C1 segment of cervical spinal cord (tissue), 14 donors: ENCODE measurements around the gene CKB.

ENCODE experiments used
- DNase-seq, 14 donors: peaks; one replicate each; lab custom pipeline; 2025; lab: John Stamatoyannopoulos, UW

CKB gene

DNA sequence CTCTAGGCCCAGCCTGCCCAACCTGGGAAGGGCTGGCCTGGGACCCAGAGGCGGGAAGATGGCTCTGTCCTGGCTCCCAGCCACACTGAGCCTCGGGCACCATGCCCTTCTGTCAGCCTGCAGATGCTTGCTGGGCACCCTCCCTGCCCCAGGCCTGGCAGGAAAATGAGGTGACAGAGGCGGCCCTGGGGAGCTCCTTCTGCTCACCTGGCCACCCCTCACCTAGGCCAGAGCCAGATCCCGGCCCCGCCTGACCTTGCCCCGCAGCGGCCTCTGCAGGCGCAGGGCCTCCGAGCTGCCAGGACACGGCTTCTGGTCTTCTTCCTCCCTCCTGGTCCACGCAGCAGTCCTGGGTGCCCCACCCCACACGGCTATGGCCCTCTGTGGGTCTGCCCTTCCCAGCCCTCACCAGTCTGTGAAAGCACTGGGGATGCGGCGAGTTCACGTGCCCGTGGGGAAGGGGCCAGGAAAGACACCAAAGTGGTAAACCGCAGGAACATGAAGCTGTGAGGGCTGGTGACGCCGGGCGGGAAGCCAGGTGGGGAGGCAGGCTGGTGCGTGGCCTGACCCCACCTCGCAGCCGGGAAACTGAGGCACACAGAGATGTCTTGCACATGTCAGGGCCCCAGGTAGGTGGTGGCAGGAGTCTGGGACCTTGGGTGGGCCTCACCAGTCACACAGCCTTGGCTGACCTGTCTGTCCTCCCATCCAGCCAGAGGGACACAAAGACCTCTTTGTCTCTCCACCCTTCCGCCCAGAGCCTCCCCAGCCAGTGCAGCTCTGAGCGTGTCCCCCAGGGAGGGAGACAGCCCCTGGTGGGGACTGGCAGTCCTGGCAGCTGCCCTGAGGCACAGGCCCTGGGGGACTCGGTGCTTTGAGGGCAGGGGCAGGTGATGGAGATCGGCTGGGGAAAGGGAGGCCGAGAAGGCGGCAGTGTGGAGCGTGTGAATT lies 27.0 kb upstream of the CKB start:
- peak in 12 of 14 donors; percentile 56 to 91 (median 78) for DNase-seq

DNA sequence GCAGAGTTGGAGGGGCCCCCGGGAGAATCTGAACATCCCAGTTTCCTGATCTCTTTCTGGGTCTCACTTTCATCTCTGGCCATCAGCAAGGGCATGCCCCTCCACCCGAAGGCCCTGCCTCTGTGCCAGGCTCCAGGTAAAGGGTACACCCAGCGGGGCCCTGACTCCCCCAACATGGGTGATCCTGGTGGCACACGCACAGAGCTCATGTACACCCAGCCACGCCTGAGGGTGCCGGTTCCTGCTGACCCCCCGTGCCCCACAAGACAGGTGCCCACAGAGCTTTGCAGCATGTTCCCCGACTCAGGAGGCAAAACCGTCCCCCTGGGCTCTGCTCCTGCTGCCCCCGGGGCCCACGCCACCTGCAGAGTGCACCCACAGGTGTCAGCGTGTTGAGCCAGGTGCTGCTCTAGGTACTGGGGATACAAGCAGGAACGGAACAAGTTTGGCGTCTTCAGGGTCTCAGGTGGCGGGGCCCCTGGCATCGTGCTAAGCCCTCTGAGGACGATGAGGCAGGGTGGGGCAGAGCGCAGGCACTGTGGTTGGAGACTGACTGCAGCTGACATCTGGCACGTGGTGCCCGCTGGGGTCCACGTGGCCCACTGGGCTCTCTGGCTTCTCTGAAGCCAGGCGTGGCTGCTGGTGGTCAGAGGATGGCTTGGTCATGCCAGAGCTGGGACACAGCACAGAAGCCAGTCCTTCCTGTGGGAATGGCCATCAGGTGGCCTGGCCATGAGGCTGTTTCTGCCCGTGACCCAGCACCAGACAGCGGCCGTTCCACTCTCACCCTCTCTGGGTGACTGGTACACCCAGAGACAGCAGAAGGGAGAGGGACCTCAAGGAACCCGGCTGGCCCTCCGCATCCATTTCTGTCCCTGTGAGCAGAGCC lies 26.1 kb upstream of the CKB start:
- DNase-seq = peak in 7 of 14 donors; percentile 38 to 74 (median 69)

DNA sequence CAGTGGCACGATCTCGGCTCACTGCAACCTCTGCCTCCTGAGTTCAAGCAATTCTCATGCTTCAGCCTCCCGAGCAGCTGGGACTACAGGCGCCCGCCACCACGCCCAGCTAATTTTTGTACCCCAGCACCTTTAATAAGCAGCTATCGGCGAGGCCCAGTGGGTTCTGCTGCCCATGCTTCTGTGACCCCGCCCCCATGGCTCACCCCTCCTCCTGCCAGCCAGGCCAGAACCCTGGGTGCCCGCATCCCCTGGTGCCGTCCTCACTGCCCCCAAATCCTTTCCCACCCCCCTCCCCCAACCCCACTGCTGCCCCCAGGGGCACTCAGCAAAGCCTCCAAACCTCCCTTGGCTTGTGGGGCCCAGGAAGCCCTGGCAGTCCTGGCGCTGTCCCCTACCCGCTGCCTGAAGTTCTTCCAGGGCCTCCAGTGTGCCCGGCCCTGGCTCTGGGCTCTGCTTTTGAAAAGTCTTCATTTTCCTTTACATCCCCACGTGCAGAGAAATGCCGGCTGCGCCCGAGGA lies 25.4 kb upstream of the CKB start:
- no peak for DNase-seq

DNA sequence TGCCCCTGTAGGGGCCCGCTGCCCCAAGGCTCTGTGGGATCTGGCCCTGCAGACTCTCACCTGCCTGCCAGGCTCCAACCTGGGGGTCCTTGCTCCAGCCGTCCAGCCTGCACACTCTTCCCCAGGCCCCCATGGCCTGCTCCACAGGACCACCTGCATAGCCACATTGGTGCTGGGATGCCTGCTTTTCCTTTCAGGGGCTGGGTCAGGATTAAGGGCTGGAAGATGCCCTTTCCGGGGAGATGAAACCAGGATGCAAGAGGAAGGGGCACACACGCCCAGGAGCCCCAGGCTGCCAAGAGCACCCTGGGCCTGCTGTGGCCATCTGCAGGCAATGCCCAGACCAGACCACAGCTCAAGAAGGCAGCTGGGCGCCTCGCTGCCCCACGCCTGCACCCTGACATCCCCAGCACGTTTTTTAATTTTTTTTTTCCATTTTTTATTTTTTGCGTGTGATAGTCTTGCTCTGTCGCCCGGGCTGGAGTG lies 24.9 kb upstream of the CKB start:
- no peak for DNase-seq

DNA sequence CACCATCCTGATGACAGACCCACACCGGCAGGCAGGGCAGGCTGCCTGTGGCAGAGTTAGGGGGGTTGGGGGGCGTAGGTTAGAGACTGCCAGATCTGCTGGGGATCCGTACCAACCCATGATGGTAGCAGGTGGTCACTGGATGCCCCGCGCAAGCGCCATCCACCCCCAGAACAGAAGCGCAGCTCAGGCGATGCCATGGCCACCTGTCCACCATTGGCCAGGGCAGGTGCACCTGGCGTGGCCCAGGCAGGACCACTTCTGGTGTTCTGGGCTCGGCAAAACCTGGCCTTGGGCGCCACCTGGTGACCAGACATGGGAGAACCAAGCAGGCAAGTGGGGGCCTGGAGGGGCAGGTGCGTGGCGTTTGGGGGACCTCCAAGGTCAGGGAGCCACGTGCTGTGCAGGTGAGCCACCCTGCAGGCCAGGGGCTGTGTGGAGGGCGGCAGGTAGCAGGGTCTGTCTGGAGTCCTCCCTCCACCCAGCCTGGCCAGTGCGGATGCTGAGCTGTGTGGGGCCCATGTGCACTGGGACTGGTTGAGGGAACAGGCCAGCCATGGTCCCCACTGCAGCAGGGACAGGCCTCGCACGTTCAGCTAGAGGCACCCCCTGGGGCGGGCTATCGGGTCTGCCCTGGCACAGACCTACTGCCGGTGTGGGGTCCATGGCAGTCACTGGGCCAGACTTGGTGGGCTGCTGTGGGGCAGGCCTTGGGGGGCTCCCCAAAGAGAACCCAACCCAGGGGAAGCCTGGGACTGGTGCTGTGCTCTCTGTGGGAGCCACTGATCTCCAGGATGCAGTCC lies 24.2 kb upstream of the CKB start:
- DNase-seq = peak in 12 of 14 donors; percentile 49 to 92 (median 70)

DNA sequence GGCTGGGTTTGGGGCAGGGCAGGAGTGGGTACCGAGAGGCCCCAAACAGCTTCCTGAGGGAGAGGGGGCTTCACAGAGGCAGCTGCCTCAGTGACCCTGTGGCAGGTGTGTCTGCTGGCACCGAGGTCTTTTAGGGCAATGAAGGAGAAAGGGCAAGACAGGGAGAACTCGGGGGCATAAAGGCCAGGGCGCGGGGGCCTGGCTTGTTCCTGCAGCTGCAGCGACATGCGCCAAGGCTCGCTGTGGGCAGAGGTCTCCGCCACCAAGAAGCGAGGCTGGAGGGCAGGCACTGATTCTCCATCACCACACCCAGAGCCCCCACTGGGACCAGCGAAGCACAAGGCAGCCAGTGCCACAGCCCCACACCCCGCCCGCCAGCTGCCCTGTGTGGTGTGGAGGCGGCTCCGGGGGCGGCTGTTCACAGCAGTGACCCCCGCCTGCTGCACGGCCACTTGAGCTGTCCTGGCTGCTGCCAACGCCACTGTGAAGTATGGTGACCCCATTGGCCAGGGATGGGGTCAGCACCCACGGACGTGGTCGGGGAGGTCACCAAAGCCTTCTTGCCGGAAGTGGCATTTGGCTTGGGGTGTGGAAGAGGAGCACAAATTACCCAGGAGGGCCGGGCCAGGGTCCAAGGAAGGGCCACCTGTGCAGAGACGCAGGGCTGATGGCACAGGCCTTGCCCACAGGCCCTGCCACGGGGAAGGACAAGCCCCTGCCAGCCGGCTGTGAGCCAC lies 23.5 kb upstream of the CKB start:
- DNase-seq = no peak

DNA sequence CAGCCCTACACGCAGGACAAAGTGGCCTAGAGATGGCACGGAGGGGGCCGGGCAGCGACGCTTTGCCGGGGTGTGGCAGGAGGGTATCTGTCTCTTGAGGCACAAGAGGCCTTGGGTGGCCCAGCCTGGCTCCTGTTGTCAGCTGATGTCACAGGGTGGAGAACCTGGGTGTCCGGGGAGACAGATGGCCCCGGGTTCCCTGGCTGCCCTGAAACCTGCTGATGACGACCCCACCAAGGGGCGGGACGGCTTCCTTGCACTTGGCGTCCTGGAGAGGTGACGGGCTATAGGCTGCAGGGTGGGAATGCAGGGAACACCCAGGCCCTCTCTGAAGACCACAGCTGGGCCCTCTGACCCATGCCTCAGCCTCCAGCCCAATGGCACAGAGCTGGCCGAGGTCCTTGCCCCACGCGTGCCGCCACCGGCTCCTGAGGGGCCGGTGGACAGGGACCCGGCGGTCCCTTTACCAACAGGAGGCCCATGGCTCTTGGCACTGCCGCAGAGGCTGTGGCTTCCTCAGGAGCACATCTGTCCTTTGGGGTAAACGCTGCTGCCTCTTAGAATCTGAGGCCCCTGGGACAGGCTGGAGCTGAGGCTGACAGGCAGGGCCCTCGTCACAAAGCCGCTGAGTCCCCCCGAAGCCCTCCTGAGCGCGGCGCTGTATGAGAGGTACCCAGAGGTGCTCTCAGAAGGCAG lies 22.7 kb upstream of the CKB start:
- DNase-seq = no peak

DNA sequence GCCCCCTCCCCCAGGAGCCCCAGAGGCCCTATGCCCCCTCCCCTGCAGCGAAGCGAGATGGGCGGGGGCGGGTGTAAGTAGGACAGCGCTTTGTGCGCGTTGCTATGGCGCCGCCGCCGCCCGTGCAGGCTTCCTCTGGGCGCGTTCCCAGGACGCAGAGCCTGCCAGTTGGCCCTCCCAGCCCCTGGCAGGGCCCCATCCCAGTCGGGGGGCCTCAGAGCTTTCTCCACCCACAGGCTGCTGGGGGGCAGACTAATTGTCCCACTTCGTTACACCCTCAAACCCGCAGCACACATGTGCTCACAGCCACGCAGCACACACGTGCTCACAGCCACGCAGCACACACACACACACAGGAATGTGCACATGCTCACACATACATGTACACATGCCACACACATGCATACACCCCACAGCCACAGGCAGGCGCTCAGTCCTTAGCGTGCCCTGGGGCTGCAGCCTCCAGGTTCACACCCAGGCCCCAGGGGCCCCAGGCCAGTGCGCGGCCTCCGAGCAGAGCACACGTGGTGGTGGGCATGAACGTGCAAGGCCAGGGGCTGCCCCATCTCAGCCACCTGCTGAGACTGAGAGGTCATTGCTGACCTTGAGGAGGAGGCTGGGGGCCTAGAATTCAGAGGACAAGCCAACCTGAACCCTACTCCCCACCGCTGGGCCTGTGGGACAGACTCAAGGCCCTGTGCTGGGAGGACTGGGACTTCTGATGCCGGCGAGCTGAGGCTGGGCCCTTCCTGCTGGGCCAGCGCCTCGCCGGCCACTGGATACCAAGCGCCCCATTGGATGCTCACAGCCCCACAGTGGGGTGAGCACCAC lies 22.0 kb upstream of the CKB start:
- peak in 10 of 14 donors; percentile 54 to 87 (median 80) for DNase-seq

DNA sequence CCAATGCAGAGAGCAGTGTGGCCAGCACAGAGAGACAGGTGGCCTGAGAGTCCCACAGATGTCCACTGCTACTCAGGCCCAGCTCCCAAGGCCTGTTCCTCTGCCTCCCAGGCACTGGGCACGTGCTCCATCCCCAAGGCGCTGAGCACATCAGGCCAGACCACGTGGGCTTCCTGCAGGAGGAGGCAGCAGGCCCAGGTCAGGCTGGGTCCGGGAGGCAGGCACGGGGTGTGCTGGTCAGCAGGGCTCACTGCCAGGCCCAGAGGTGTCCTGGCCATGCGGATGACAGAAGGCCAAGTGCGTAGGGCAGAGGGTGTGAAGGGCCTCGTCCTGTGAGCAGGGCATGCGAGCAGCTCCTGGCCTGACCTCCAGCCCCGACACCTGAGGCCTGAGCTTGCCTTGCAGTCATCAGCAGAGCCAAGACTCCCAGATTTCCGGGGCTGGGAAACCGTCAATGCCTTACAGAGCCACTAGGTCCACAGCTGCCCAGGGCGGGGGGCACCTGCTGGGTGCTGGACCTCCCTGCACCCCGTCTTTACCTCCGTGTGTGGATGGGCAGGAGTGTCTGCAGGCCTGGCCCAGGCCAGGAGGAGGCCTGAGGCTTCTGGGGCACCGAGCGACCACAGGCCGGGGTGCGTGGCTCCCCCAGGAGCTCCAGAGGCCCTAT lies 21.2 kb upstream of the CKB start:
- DNase-seq = peak in 7 of 14 donors; percentile 58 to 79 (median 73)

DNA sequence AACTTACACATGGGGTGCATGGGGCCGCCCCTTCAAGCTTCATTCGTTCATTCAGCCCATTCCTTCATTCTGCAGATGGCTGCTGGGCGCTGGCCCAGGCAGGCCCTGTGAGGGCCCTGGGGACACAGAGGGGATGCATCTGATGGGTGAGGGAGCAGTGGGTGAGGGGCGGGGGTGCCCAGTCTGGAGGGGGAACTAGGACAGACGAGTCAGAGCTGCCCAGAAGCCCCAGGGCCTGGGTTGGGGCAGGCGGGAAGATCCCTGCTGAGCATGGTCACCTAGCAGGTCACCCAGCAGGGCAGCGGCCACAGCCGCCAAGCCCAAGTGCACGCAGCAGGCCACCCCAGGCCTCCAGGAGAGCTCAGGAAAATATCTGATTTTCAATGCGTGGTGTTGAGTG lies 20.5 kb upstream of the CKB start:
- DNase-seq = peak in 3 of 14 donors; percentile 76 to 95 (median 82)

DNA sequence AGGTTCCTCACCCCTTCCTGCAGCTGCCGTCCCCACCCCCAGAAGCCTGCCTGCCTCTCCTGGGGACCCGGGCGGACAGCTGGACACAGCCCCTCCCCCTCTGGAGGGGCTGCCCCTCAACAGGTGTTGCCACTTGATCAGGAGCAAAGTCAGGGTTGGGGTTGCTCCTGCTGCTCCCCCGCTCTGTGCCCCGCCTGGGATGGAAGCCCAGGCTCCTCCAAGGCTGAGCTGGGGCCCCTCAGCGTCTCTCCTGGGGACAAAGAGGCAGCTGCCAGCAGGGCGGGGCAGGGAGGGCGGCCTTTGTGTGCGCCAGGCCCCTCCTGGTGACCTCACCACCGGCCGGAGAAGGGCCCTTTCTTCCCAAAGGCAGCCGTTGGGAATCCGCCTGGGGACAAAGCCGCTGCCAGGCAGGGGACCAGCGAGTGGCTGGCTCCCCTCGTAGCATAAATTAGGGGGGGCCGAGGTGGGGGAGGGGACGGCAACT lies 20.0 kb upstream of the CKB start:
- DNase-seq = peak in 13 of 14 donors; percentile 66 to 97 (median 84)

DNA sequence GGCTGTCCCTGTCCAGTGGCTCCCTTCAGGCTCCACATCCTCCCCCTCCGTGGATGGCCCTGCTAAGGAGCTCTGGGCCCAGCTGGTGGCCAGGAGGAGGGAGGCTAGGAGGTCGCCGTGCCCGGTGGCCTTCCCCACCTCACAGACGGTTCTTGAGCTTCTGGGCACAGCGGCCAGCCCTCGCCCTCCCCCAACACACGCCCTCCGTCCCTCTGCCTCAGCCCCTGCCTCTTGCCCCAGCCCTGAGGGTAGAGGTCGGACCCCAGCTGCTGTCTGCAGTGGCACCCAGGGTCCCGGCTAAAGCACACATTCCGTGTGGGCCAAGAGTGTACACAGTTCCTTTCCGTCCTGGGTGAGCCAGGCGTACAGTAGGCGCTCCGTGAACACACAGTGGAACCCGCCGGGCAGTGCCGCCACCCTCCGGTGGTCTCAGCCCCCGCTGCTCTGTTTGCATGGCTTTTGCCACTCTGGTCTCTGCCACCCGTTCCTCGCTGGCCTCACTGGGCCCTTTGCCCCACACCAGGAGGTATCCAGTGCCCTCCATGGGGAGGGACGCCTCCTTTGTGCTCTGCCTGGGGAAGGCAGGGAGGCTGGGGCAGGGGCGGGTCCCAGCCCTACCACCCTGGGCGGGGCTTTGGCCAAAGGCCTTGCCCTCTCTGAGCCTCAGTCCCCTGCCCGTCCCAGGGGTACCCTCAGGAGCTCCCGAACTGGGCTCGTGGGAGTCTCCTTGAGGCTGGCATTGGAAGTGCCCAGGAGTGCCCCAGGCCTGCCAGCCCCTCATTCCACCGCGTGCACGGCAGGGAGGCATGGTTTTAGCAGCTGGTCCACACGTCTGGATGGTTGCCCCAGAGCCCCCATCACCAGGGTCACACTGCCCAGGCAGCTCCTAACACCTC lies 19.3 kb upstream of the CKB start:
- peak in 5 of 14 donors; percentile 50 to 82 (median 66) for DNase-seq

DNA sequence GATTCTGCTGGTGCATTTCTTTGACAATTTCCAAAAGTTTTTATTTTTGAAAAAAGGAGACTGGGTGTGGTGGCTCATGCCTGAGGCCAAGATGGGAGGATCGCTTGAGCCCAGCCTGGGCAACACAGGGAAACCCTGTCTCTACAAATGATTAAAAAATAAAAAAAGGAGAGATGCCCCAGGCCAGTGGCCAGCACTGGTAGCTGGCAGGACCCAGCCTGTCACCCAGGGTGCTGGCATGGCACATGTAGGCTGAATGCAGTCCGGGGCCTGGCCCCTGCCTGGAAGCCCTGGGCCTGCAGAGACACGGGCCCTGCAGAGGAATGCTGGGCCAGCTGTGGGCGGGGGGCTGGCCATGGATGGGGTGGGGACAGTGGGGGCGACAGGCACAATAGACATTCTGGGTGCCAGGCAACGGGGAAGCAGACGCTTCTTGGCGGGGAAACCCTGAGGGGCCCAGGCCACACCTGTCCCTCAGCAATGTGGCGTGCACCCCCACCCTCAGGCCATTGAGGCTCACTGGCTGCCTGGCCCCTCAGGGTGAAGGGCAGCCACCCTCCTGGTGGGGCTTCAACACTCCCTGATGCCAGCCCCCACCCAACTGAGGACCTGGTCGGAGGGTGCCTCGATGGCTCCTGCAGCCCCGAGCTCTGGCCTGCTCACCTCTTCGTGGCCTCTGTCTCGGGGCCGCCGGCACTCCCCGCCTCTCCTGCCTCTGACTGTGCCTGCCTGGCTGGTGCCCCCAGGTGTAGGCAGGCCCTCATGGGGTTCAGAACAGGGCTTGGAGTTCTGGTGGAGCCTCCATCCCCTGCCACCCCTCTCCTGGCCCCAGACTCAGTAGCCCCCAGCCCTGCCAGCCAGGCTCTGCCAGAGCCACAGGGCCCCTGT lies 18.4 kb upstream of the CKB start:
- DNase-seq = peak in 3 of 14 donors; percentile 40 to 54 (median 53)

DNA sequence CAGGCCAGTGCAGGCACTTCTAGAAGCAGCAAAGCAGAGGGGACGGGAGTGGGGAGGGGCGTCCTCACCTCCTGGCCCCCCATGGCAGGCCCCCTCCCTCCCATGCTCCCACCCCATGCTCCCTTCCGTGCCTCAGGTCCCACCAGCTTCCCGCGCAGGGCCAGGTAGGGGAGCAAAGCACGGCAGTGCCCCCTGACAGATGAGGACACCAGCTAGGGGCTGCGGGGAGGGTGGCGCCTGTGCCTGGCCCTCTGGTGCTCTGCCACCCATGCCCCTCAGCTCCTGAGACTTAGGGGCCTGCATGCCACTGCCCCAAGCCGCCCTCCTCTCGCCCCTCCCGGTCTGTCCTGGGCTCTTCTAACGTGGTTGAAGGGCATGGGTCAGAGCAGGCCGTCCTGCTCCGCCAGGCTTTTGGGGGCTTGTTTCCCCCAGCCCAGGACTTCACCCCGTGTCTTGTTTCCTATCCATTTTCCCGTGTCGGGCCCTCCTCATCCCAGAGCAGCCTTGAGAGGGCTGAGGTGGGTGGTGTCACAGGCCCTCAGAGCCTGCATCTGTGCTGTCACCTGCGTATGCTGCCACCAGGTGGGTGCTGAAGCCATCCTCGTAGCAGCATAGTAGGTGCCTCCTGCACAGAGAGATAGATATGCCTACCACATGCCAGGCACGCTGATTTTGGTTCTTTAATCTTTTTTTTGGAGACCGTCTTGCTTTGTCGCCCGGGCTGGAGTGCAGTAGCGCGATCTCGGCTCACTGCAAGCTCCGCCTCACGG lies 16.6 kb upstream of the CKB start:
- DNase-seq = no peak
